ENCODE data around the gene PPP1R26. TPM values are rescaled to one million over a fixed set of nuclear protein-coding genes. Genes with fewer than 3 reads are reported as not detected.
A peak's percentile ranks its signal among the peaks of the same experiment; 100 is the strongest.
"Not testable (repeated sequence)": the region's sequence is repeated elsewhere in the genome, so short reads cannot be mapped to it uniquely, and the experiment has no call there.

Gene PPP1R26
- total RNA-seq, 1 donor from 2014 or later = 22.8 TPM

DNA sequence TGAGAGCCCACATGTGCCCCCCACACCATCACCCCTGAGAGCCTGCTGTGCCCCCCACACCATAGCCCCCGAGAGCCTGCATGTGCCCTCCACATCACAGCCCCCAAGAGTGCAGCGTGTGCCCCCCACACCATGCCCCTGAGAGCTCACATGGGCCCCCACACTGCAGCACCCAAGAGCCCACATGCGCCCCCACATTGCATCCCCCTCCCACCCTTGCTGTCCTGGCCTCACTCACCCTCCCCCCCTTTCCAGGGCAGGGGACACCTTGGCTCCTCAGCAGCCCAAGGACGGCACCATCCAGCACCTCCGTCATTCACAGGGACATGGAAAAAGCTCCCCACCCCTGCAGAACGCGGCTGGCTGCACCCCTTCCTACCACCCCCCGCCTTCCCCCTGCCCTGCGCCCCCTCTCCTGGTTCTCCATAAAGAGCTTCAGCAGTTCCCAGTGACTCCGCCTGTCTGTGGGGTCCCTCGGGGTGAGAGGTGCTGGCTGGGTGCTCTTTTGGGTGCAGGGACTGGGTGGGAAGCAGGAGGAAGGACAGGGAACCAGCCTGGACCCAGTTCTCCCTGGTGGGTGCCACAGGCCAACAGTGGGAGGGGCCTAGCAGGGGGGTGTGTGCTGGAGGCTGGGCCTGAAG lies 46.6 kb downstream of the PPP1R26 start:
- intact Hi-C loops (cut with DNase I) = no loop called here
- ATAC-seq (no peak), DNase-seq (peak; percentile 12)
- Histone ChIP-seq H3K36me3 (no peaks in the 10 kb centered on the region), H3K4me1 (no peaks in the 10 kb centered on the region), H3K27ac (no peak overlapping the region), H3K27me3 (ENCODE audit: low read depth) (peaks cover 18% of the 10 kb centered on the region), H3K9me3 (no peaks in the 10 kb centered on the region), H3K4me3 (no peak overlapping the region)
- TF ChIP-seq, protein P1, sequence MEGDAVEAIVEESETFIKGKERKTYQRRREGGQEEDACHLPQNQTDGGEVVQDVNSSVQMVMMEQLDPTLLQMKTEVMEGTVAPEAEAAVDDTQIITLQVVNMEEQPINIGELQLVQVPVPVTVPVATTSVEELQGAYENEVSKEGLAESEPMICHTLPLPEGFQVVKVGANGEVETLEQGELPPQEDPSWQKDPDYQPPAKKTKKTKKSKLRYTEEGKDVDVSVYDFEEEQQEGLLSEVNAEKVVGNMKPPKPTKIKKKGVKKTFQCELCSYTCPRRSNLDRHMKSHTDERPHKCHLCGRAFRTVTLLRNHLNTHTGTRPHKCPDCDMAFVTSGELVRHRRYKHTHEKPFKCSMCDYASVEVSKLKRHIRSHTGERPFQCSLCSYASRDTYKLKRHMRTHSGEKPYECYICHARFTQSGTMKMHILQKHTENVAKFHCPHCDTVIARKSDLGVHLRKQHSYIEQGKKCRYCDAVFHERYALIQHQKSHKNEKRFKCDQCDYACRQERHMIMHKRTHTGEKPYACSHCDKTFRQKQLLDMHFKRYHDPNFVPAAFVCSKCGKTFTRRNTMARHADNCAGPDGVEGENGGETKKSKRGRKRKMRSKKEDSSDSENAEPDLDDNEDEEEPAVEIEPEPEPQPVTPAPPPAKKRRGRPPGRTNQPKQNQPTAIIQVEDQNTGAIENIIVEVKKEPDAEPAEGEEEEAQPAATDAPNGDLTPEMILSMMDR (IDR thresholded peaks at IDR 0.05) = no peak

DNA sequence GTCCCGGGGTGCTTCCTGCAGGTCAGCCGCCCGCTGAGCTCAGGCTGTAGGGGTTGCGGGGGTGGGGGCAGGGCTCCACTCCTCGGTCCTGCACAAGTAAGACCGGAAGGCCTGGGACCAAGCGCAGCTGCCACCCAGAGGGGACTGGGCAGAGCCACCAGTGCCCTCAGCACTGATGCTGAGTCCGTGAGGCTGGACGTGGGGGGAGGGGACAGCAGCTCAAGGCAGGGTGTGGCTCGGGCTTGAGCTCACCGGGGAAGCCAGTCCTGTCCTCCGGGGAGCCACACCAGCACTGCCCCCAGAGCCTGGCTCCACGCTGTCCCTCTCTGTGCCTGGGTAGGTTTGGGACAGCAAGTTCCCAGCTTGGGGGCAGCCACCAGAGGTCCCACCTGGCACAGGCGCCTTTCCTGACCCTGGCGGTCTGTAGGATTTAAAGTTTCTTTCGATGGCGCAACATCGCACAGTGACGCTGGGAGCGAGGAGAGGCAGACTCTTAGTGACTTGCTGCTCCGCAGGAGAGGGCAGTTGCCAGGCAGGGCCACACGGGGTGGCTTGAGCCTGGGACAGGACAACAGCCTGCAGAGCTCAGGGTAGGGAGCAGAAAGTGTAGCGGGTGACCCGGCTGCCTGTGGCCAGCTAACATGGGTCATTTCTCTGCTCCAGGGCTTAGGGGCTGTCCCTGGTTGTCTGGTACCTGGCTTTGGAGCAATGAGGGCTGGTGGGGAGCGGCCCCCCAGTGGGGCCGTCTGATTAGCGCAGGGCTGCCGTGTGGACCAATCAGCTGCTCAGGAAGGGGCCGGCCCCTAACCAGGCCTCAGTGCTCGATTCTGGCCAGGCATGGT lies 47.4 kb downstream of the PPP1R26 start:
- no peaks in the 10 kb centered on the region for H3K36me3 ChIP-seq
- TF ChIP-seq, protein P1 (IDR thresholded peaks at IDR 0.05) = no peak
- H3K27me3 ChIP-seq (ENCODE audit: low read depth) = peaks cover 21% of the 10 kb centered on the region
- no peak overlapping the region for H3K27ac ChIP-seq
- ATAC-seq (peak; percentile 14 to 19), DNase-seq (peak; percentile 36)
- H3K9me3 ChIP-seq = no peaks in the 10 kb centered on the region
- no peaks in the 10 kb centered on the region for H3K4me1 ChIP-seq
- intact Hi-C loops (cut with DNase I) = no loop called here
- no peak overlapping the region for H3K4me3 ChIP-seq

DNA sequence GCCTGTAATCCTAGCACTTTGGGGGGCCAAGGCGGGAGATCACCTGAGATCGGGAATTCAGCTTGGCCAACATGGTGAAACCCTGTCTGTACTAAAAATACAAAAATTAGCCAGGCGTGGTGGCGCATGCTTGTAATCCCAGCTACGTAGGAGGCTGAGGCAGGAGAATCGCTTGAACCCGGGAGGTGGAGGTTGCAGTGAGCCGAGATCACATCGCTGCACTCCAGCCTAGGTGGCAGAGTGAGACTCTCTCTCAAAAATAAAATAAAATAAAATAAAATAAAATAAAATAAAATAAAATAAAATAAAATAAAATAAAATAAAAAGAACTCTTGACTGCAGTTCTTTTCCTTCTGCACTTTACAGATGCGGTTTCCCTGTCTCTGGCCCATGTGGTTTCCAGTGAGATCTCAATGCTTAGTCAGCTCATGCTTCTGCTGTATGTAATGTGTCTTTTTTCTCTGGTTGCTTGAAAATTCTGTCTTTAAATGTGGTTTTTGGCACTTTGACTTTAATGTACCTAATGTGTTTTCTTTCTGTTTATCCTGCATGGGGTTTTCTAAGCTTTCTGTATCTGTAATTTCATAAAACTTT lies 49.4 kb downstream of the PPP1R26 start:
- H3K4me3 ChIP-seq; intact Hi-C loops (cut with DNase I); H3K36me3 ChIP-seq; H3K27ac ChIP-seq; ATAC-seq; H3K9me3 ChIP-seq; H3K4me1 ChIP-seq: not testable (repeated sequence)
- peaks cover 15% of the 10 kb centered on the region for H3K27me3 ChIP-seq (ENCODE audit: low read depth)
- DNase-seq = peak; percentile 10

DNA sequence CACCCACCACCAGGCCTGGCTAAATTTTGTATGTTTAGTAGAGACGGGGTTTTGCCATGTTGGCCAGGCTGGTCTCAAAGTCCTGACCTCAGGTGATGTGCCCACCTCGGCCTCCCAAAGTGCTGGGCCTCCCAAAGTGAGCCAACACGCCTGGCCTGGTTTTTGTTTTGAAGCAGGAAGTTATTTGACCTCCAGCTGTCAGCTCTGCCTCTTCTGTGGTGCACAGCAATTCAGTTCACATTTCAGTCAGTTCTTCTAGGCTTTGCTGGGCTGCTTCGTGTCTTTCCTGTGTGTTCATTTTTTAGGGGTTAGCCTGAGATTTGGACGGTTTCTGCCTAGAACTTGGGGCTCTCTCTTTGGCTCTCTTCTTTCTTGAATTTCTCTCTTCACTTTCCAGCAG lies 50.6 kb downstream of the PPP1R26 start:
- Histone ChIP-seq H3K36me3 (no peaks in the 10 kb centered on the region), H3K27ac (no peak overlapping the region), H3K9me3 (no peaks in the 10 kb centered on the region), H3K27me3 (ENCODE audit: low read depth) (peaks cover 15% of the 10 kb centered on the region), H3K4me3 (no peak overlapping the region), H3K4me1 (no peaks in the 10 kb centered on the region)
- DNase-seq = no peak
- TF ChIP-seq, protein P1 (IDR thresholded peaks at IDR 0.05) = no peak
- intact Hi-C loops (cut with DNase I) = no loop called here
- ATAC-seq = no peak

DNA sequence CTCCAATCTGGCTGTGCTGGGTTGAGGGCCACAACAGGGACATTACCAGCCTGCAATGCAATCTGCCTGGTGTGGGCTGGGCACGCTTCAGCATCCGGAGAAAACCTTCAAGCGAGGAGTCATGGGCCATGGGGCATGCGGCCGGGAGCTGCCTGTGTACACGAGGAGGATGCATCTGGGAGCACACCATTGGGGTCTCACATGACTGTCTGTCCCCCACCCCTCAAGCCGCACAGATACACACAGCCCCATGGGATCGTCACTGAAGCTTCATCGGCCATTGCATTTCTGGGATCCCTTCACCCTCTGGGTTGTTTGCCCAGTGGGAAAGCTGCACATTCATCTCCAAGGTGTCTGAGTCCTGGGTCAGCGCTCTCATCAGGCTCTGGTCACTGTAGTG lies 51.5 kb downstream of the PPP1R26 start:
- Histone ChIP-seq H3K4me1 (no peaks in the 10 kb centered on the region), H3K27ac (no peak overlapping the region), H3K27me3 (ENCODE audit: low read depth) (peaks cover 15% of the 10 kb centered on the region), H3K36me3 (no peaks in the 10 kb centered on the region), H3K4me3 (no peak overlapping the region), H3K9me3 (no peaks in the 10 kb centered on the region)
- no peak for DNase-seq
- TF ChIP-seq, protein P1 (IDR thresholded peaks at IDR 0.05) = no peak
- intact Hi-C loops (cut with DNase I) = no loop called here
- no peak for ATAC-seq

DNA sequence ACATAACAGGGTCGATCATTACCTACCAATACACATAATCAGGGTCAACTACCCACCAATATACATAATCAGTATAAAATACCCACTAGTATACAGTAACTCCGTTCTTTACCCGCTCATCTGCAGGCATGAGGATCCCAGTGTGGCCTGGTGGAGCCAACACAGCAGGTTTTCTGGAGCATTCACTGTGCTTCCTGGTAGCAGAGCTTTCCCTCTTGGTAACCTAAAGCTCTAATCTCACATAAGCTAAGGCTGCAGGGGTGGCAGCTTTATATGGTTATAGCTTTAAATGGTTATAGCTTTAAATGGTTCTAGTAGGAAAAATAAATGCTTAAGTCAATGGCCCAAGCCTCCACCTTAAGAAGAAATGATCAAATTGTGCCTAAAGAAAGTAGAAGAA lies 53.5 kb downstream of the PPP1R26 start:
- TF ChIP-seq, protein P1 (IDR thresholded peaks at IDR 0.05) = no peak
- Histone ChIP-seq H3K9me3 (no peaks in the 10 kb centered on the region), H3K36me3 (no peaks in the 10 kb centered on the region), H3K27ac (no peak overlapping the region), H3K27me3 (ENCODE audit: low read depth) (peaks cover 15% of the 10 kb centered on the region), H3K4me1 (no peaks in the 10 kb centered on the region), H3K4me3 (no peak overlapping the region)
- intact Hi-C loops (cut with DNase I) = no loop called here
- ATAC-seq = no peak
- no peak for DNase-seq

Data from lower lobe of right lung (tissue), 2 donors.